GM12891 (cell line): ENCODE measurements around the gene YARS1.

ENCODE experiments used
- POLR2A ChIP-seq: IDR thresholded peaks from 2 replicates; pipeline ENCODE4 v1.6.1; 2011; ENCODE audit warnings: low read depth, low read length, control low read depth
- POLR2AphosphoS5 ChIP-seq: IDR thresholded peaks from 2 replicates; pipeline ENCODE4 v1.6.1; 2011; ENCODE audit warnings: low read depth, low read length, control low read depth

- TF ChIP-seq POLR2A (no peak), POLR2AphosphoS5 (no peak)
These were observed 42.8 kb upstream of the YARS1 start for GRCh38 chr1:32859915-32860314.
